BE2C (cell line): ENCODE results near the gene PRKCG.

Experiments
- DNase-seq: peaks from one replicate; pipeline ENCODE4 v3.0.0-alpha.2; 2020
- H3K27me3 ChIP-seq: fragments of 250-450 bp; sonication (Bioruptor Pico); 2 replicates; pipeline ENCODE4 v1.5.1; 2020; ENCODE audit warnings: mild to moderate bottlenecking
- H3K36me3 ChIP-seq: fragments of 250-450 bp; sonication (Bioruptor Pico); 2 replicates; pipeline ENCODE4 v1.5.1; 2020; ENCODE audit warnings: mild to moderate bottlenecking
- H3K4me1 ChIP-seq: fragments of 250-450 bp; sonication (Bioruptor Pico); 2 replicates; pipeline ENCODE4 v1.5.1; 2020
- H3K4me3 ChIP-seq: 2 replicates; pipeline ENCODE4 v1.5.1; 2011; ENCODE audit warnings: low read depth, low read length
- H3K9me3 ChIP-seq: fragments of 250-450 bp; sonication (Bioruptor Pico); 2 replicates; pipeline ENCODE4 v1.5.1; 2020
- CTCF ChIP-seq: IDR thresholded peaks from 2 replicates; pipeline ENCODE4 v1.5.1; 2012; ENCODE audit warnings: mild to moderate bottlenecking, low read depth, low read length

Gene PRKCG

DNA sequence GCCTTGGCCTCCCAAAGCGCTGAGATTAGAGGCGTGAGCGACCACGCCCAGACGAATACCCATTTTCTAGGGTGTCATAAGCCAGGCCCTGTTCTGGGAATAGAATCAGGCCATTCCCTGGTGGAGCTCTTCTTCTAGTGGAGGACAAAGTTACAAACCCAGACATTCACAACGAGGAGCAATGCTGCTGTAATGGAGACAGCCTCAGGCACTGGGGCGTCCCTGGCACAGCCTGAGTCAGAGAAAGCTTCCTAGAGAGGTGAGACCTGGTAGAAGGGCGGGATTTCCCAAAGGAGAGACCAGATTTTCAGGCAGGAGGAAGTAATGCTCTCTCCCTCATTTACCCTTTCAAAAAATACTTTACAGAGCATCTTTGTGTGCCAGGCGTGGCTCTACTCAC is 12.7 kb downstream of the PRKCG start:
- H3K9me3 ChIP-seq: no peaks in the 10 kb centered on the region
- no peak for DNase-seq
- H3K4me3 ChIP-seq: no peak overlapping the region
- no peak for TF ChIP-seq CTCF
- no peaks in the 10 kb centered on the region for H3K36me3 ChIP-seq
- no peaks in the 10 kb centered on the region for H3K4me1 ChIP-seq
- no peaks in the 10 kb centered on the region; the same call in 1 of the 2 replicates for H3K27me3 ChIP-seq

DNA sequence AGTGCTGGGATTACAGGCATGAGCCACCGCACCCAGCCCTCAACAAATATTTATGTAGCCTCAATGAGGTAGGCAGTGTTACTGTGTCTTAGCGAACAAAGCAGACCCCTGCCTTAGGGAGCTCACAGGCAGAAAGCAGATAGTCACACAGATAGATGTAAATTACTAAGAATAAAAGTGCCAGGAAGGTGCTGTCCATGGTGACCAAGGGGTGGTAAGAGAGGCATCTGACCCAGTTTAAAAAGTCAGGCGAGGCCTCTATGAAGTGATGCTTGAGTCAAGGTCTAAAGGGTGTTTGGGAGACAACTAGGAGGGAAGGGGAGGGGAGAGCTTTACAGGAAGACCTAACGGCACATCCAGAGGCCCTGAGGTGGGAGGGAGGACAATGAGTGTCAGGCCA is 14.7 kb downstream of the PRKCG start:
- no peaks in the 10 kb centered on the region for H3K4me1 ChIP-seq
- TF ChIP-seq CTCF: no peak
- H3K36me3 ChIP-seq: no peaks in the 10 kb centered on the region
- no peak overlapping the region for H3K4me3 ChIP-seq
- DNase-seq: no peak
- peaks cover 6% of the 10 kb centered on the region; the same call in 1 of the 2 replicates for H3K27me3 ChIP-seq
- H3K9me3 ChIP-seq: no peaks in the 10 kb centered on the region

DNA sequence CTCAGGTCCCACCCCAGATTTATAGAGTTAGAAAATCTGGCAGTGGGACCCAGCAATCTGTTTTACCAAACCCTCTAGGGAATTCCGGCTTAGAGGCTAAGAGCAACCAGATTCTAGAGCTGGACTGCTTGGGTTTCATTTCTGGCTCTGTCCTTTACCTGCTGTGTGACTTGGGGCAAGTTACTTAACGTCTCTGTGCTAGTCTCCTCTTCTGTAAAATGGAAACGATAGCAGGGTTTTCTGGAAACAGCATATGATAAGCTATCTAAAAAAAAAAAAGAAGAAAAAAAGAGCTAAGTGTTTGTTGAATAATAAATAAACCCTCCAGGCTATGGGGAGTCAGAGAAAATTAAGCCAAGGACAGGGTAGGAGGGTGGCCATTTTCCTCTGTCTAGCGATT is 15.5 kb downstream of the PRKCG start:
- no peak overlapping the region for H3K4me3 ChIP-seq
- DNase-seq: no peak
- no peak for TF ChIP-seq CTCF

GRCh38 chr19:53898166-53898565 is 16.2 kb downstream of the PRKCG start:
- no peaks in the 10 kb centered on the region for H3K4me1 ChIP-seq
- H3K27me3 ChIP-seq: peaks cover 9% of the 10 kb centered on the region
- no peaks in the 10 kb centered on the region for H3K36me3 ChIP-seq
- H3K9me3 ChIP-seq: no peaks in the 10 kb centered on the region
- no peak for TF ChIP-seq CTCF
- DNase-seq: no peak
- H3K4me3 ChIP-seq: peak overlapping the region; percentile 28; the same call in 1 of the 2 replicates

More for the DNA sequence above, 15.5 kb downstream of the PRKCG start:
- Histone ChIP-seq H3K27me3 (peaks cover 6% of the 10 kb centered on the region; the same call in 1 of the 2 replicates), H3K4me1 (no peaks in the 10 kb centered on the region), H3K36me3 (no peaks in the 10 kb centered on the region), H3K9me3 (no peaks in the 10 kb centered on the region)

- H3K36me3 ChIP-seq: no peaks in the 10 kb centered on the region
- no peaks in the 10 kb centered on the region for H3K9me3 ChIP-seq
- DNase-seq: peak; percentile 76
- peaks cover 16% of the 10 kb centered on the region for H3K27me3 ChIP-seq
- TF ChIP-seq CTCF: no peak
- H3K4me1 ChIP-seq: no peaks in the 10 kb centered on the region
- H3K4me3 ChIP-seq: peak overlapping the region; percentile 28; the same call in 1 of the 2 replicates
Measured at GRCh38 chr19:53898636-53899341, 16.8 kb downstream of the PRKCG start.

GRCh38 chr19:53900191-53900860 is 18.3 kb downstream of the PRKCG start:
- Histone ChIP-seq H3K4me3 (no peak overlapping the region), H3K36me3 (no peaks in the 10 kb centered on the region), H3K4me1 (no peaks in the 10 kb centered on the region), H3K9me3 (no peaks in the 10 kb centered on the region), H3K27me3 (peaks cover 31% of the 10 kb centered on the region)
- no peak for TF ChIP-seq CTCF
- no peak for DNase-seq
